ENCODE results near the gene HMGA1. TPM values are rescaled to one million over a fixed set of nuclear protein-coding genes. Genes with fewer than 3 reads are reported as not detected.
A peak's percentile ranks its signal among the peaks of the same experiment; 100 is the strongest.

The HMGA1 gene
- total RNA-seq = 10 to 100 TPM; 32.5 to 36.2 TPM
- long read RNA-seq, transcript HMGA1-201 (6 exons, 1,920 nt) = major isoform, 6 of 14 reads
- long read RNA-seq, partial matches to known transcripts = 7 of 14 reads
- long read RNA-seq, other reads (novel, unspliced or antisense) = 0 of 14 reads

DNA sequence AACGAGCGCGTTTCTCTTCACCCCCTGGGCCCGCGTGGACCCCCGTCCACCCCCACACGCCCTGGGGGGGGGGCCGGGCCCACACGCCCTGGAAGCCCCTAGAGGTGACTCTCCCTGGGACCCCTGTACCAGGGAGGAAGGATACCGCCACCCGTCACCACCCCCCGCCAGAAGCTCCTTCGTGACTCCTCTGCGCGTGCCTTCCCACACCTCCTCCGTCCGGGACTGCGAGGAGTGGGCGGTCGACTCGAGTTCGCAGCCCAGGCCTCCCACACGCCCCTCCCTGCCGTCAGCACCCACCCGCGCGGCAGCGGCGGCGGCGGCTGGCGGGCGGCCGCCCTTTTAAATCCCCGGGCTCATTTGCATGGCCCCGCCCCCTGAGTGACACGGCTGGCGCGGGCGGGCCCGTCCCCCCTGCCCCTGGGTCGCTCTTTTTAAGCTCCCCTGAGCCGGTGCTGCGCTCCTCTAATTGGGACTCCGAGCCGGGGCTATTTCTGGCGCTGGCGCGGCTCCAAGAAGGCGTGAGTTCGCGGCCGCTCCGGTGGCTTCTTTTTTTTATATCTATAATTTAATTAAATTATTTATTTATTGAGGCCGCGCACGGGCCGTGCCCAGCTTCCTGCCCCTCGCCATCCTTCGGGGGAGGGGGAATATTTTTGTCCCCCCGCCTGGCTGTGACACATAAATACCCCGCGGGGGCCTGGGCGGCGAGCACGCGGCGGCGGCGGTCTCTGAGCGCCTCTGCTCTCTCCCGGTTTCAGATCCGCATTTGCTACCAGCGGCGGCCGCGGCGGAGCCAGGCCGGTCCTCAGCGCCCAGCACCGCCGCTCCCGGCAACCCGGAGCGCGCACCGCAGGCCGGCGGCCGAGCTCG lies at the start of gene HMGA1:
TSS of gene HMGA1 (plus strand) at position 431 of the 873 bp plus-strand sequence. CDS start 3,908 bp downstream, outside the sequence.
- DNase-seq (peak; percentile 91), ATAC-seq (peak; percentile 89 to 90)
- intact Hi-C loops (cut with DNase I) = no loop called here

DNA sequence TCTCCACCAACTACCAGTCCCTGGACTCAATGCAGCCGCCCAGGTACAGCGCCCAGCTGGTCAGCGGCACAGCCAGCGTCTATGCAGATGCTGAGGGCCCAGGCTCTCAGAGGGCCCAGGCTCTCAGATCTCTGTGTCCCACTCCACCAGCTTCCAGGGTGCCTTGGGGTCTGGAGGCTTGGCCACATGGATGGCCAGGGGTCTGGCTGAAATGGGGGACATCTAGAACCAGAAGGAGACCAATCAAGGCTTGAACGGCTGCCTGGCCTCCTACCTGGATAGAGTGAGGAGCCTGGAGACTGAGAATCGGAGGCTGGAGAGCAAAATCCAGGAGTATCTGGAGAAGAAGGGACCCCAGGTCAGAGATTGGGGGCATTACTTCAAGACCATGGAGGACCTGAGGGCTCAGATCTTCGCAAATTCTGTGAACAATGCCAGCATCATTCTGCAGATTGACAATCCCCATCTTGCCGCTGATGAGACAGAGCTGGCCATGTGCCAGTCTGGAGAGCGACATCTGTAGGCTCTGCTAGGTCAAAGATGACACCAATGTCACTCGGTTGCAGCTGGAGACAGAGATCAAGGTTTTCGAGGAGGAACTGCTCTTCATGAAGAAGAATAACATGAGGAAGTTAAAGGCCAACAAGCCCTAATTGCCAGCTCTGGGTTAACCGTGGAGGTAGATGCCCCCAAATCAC lies 46.7 kb upstream of the HMGA1 start:
- DNase-seq (no peak), ATAC-seq (no peak)
- intact Hi-C loops (cut with DNase I) = loop anchor here in 1 of 2 donors (10.0 kb wide), 1 partner anchor 415 kb away; no protein-coding TSS in a partner anchor

GRCh38 chr6:34190504-34191122 lies 46.1 kb upstream of the HMGA1 start:
- DNase-seq = no peak
- intact Hi-C loops (cut with DNase I) = loop anchor here in 1 of 2 donors (10.0 kb wide), 1 partner anchor 414 kb away; no protein-coding TSS in a partner anchor
- no peak for ATAC-seq

- DNase-seq (no peak), ATAC-seq (no peak)
Observed at GRCh38 chr6:34194772-34195171, 41.9 kb upstream of the HMGA1 start.

DNA sequence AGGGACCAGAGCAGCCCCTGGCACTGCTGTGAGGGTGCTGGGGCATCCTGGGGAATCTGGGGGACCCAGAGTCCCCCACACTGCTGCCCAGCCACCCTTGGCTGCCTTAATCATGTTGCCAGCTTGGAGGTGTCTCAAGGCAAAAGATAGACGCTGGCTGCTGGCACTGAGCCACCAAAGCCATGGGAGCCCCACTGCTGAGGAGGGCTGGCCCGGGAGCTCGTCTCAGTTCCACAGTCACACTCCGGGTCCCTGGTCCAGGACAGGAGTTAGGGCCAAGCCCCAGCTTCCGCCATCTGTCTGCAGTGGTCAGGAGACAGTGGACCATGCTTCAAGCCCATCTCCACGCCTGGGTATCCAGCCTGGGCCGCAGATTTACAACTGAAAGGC lies 41.0 kb upstream of the HMGA1 start:
- no peak for ATAC-seq
- no peak for DNase-seq
- intact Hi-C loops (cut with DNase I) = loop anchor here (2.0 to 10.0 kb wide), 4 partner anchors 43 to 409 kb away; no protein-coding TSS in a partner anchor

More at GRCh38 chr6:34194772-34195171, 41.9 kb upstream of the HMGA1 start:
- intact Hi-C loops (cut with DNase I) = loop anchor here (5.0 to 10.0 kb wide), 2 partner anchors 223 to 410 kb away; no protein-coding TSS in a partner anchor

GRCh38 chr6:34196116-34196832 lies 40.4 kb upstream of the HMGA1 start:
- ATAC-seq (peak; percentile 99), DNase-seq (peak; percentile 89)
- intact Hi-C loops (cut with DNase I) = loop anchor here (2.0 to 10.0 kb wide), 4 partner anchors 43 to 409 kb away; no protein-coding TSS in a partner anchor

GRCh38 chr6:34196833-34197195 lies 39.9 kb upstream of the HMGA1 start:
- no peak for ATAC-seq
- DNase-seq = no peak
- intact Hi-C loops (cut with DNase I) = loop anchor here (2.0 to 10.0 kb wide), 4 partner anchors 42 to 408 kb away; no protein-coding TSS in a partner anchor

GRCh38 chr6:34200340-34200971 lies 36.2 kb upstream of the HMGA1 start:
- intact Hi-C loops (cut with DNase I) = no loop called here
- no peak for ATAC-seq
- no peak for DNase-seq

DNA sequence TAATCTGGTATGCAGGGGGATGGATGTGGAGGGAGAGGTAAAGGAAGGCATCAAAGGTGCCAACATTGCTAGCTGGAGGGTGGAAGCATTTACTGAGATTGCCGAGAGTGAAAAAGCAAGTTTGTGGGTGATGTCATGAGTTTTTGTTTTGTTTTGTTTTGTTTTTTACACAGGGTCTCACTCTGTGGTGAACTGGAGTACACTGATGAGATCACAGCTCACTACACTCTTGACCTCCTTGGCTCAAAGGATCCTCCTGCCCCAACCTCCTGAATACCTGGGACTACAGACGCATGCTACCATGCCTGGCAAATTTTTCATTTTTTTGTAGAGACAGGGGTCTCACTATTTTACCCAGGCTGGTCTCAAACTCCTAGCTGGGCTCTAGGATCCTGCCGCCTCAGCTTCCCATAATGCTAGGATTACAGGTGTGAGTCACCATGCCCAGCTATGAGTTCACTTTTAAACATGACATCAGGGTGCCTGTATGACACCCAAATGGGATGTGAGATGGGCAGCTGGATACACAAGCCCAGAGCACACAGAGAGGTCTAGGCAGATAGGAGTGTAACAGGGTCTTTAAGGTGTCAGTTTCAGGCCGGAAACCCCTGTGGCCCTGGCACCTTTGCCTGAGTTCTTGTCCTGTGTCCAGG lies 35.1 kb upstream of the HMGA1 start:
- intact Hi-C loops (cut with DNase I) = no loop called here
- ATAC-seq = no peak
- no peak for DNase-seq

GRCh38 chr6:34202329-34203201 lies 34.1 kb upstream of the HMGA1 start:
- DNase-seq (no peak), ATAC-seq (no peak)
- intact Hi-C loops (cut with DNase I) = no loop called here

- intact Hi-C loops (cut with DNase I) = no loop called here
- DNase-seq = no peak
- ATAC-seq = no peak
Observed at GRCh38 chr6:34204693-34205092, 32.0 kb upstream of the HMGA1 start.

DNA sequence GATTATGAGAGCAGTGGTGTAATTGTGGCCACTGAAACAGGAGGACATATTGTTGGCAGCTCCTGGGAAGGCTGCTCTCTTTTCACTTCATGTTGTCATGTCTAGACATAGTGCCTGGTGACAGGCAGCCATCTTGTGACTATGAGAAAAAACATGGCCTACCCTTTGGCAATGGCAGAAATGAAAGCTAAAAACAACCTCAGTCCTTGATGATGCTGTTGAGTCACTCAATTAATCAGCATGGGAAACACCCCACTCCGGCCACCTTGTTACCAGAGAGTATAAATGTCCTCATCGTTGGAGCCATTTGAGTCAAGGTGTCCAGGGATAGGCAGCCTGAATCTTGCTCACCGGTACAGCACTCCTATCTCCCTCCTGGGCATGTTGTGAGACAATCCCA lies 31.2 kb upstream of the HMGA1 start:
- intact Hi-C loops (cut with DNase I) = no loop called here
- no peak for ATAC-seq
- DNase-seq = no peak

DNA sequence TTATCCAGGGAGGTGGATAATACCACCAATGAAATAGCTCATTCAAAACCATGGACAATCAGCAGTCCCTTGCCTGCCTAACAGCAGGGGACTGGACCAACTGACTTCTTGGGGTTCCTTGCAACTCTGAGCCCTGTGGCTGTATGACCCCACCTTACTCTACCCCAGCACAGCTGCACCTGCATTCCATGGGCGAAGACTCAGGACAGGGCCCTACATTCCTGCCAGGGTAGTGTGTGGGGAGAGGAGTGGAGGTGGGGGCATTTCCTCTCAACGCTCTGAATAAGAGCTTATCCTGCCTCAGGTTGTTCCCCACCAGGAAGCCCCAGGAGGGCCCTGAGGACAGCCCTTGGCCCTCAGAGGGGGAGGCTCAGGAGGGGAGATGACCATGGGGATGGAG lies 30.8 kb upstream of the HMGA1 start:
- ATAC-seq (no peak), DNase-seq (no peak)
- intact Hi-C loops (cut with DNase I) = no loop called here

DNA sequence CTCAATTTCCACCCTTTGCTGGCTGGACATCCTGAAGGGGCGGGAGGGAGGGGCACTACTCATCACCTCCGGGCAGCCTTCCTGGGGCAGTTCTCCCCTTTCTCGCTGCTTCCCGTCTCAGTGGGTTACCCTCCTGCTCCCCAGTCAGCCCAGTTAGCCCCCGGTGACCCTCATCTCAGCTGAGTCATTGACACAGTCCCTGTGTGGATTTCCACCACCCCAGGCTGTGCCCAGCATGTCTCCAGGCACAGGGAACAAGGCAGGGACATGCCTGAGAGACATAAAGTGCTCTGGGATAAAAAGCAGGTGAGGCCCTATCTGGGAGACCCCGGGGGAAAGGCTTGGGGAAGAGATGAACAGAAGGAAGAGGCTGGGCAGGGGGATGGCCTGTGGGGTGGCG lies 29.9 kb upstream of the HMGA1 start:
- ATAC-seq = no peak
- DNase-seq = no peak
- intact Hi-C loops (cut with DNase I) = no loop called here

GRCh38 chr6:34207695-34208443 lies 28.8 kb upstream of the HMGA1 start:
- DNase-seq (no peak), ATAC-seq (no peak)
- intact Hi-C loops (cut with DNase I) = no loop called here

- intact Hi-C loops (cut with DNase I) = no loop called here
- DNase-seq (no peak), ATAC-seq (no peak)
Observed at GRCh38 chr6:34213772-34214171, 22.9 kb upstream of the HMGA1 start.

All from left cardiac atrium (tissue), 4 donors.